SK-N-SH (cell line): Measurements from ENCODE around the gene PDE8A.

Experiments used
- CTCF ChIP-seq: fragments of 200-600 bp; sonication (generic); IDR thresholded peaks from 2 replicates; pipeline ENCODE4 v1.6.1; 2017; ENCODE audit warnings: antibody characterized with exemption, mild to moderate bottlenecking, moderate library complexity
- EP300 ChIP-seq, 2 experiments: IDR thresholded peaks; 2 replicates each; pipeline versions ENCODE4 v1.4.0 to v1.6.1; 2012; ENCODE audit warnings: borderline replicate concordance in 1 of 2, low read depth in 1 of 2, low read length in 1 of 2
- RFX5 ChIP-seq: IDR thresholded peaks from 2 replicates; pipeline ENCODE4 v1.6.1; 2012; ENCODE audit warnings: mild to moderate bottlenecking, improper control_type of control experiment, low read length
- SMC3 ChIP-seq: IDR thresholded peaks from 2 replicates; pipeline ENCODE4 v1.6.1; 2012; ENCODE audit warnings: low read depth, low read length, improper control_type of control experiment
- TF ChIP-seq, protein P1 (sequence below): fragments of 150-350 bp; IDR thresholded peaks from 2 replicates; pipeline ENCODE4 v1.6.1; 2017; ENCODE audit warnings: antibody characterized with exemption, low read length, low read depth, borderline replicate concordance

GRCh38 chr15:84951736-84952135 lies 29.9 kb upstream of the PDE8A start:
- no peak for TF ChIP-seq RFX5
- no peak for TF ChIP-seq CTCF
- no peak for TF ChIP-seq SMC3
- TF ChIP-seq, protein P1, sequence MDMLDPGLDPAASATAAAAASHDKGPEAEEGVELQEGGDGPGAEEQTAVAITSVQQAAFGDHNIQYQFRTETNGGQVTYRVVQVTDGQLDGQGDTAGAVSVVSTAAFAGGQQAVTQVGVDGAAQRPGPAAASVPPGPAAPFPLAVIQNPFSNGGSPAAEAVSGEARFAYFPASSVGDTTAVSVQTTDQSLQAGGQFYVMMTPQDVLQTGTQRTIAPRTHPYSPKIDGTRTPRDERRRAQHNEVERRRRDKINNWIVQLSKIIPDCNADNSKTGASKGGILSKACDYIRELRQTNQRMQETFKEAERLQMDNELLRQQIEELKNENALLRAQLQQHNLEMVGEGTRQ = no peak
- TF ChIP-seq EP300 (IDR thresholded peaks at IDR 0.05; ENCODE audit: borderline replicate concordance in 1 of 2, low read depth in 1 of 2, low read length in 1 of 2) = no peak
